Measurements from ENCODE around the gene PCDHB15.

PCDHB15 gene

GRCh38 chr5:141250576-141250975 is 5.4 kb downstream of the PCDHB15 start:
- no peak for DNase-seq (ENCODE audit: low spot score)

- no peak for DNase-seq (ENCODE audit: low spot score)
These were observed 13.3 kb downstream of the PCDHB15 start for GRCh38 chr5:141258464-141258863.

- DNase-seq (ENCODE audit: low spot score) = no peak
These were observed 13.8 kb downstream of the PCDHB15 start for GRCh38 chr5:141258948-141259347.

- DNase-seq (ENCODE audit: low spot score) = no peak
These were observed 15.5 kb downstream of the PCDHB15 start for GRCh38 chr5:141260458-141261237.

GRCh38 chr5:141261238-141261546 is 16.0 kb downstream of the PCDHB15 start:
- DNase-seq (ENCODE audit: low spot score) = no peak

- DNase-seq (ENCODE audit: low spot score) = no peak
These were observed 24.0 kb downstream of the PCDHB15 start for GRCh38 chr5:141269195-141269594.

GRCh38 chr5:141272906-141273305 is 27.7 kb downstream of the PCDHB15 start:
- DNase-seq (ENCODE audit: low spot score) = no peak

GRCh38 chr5:141298376-141298775 is 53.2 kb downstream of the PCDHB15 start:
- peak; percentile 14 for DNase-seq (ENCODE audit: low spot score)

All from COLO829 (cell line).